Subcutaneous adipose tissue (tissue), 4 donors: ENCODE results near the gene ZMIZ2. TPM values are rescaled to one million over a fixed set of nuclear protein-coding genes. Genes with fewer than 3 reads are reported as not detected.

Source experiments
- CTCF ChIP-seq: fragments of 450-650 bp; IDR thresholded peaks from one replicate; pipeline ENCODE4 v1.5.1; 2016; ENCODE audit warnings: low read depth, mild to moderate bottlenecking, control low read depth, antibody characterized with exemption, moderate library complexity
- total RNA-seq, 4 donors: library from RNA; depleted of rRNA; stranded (reverse); fragments of >200 nt; gene quantifications; one replicate each; pipeline ENCODE4 v1.1.0, GENCODE V29; 2016

Gene ZMIZ2
- total RNA-seq, 4 donors from 2014 or later, result 7.3 to 21.1 (median 12.2) TPM

DNA sequence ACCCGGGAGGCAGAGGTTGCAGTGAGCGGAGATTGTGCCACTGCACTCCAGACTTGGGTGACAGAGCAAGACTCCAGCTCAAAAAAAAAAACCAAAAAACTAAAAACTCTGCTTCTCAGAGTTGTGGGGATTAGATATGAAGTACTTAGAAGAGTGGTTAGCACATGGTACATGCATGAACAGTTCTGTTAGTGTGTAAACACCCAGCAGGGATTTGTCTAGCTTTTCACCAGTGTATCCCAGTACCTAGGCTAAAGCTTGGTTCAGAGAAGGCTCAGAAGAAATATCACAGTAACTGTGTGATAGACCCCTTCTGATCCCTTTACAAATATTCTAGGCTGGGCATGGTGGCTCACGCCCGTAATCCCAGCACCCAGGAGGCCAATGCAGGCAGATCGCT lies 57.3 kb downstream of the ZMIZ2 start:
- TF ChIP-seq CTCF, result no peak

DNA sequence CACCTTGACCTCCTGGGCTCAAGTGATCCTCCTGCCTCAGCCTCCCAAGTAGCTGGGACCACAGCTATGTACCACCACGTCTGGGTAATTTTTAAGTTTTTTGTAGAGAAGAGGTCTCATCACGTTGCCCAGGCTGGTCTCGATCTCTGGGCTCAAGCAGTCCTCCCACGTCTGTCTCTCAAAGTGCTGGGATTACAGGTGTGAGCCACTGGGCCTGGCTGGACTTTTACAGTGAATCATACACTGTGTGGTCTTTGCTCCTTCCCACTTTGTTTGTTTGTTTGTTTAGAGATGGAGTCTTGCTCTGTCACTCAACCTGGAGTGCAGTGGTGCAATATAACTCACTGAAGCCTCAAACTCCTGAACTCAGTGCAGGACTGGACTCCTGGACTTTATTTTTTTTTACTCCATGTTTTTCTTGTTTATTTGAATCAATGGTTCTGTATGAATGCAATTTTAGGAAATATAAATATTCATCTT lies 60.3 kb downstream of the ZMIZ2 start:
- TF ChIP-seq CTCF, result no peak

- no peak for TF ChIP-seq CTCF
These were observed 62.4 kb downstream of the ZMIZ2 start for GRCh38 chr7:44811093-44811492.

GRCh38 chr7:44811571-44811970 lies 62.9 kb downstream of the ZMIZ2 start:
- no peak for TF ChIP-seq CTCF

GRCh38 chr7:44814919-44815318 lies 66.3 kb downstream of the ZMIZ2 start:
- TF ChIP-seq CTCF, result no peak

- no peak for TF ChIP-seq CTCF
These were observed 70.6 kb downstream of the ZMIZ2 start for GRCh38 chr7:44819292-44819691.

Other genes starting within 250 kb of the ZMIZ2 start
- gene NPC1L1, start 207.5 kb upstream of the ZMIZ2 start, total RNA-seq, result 1 to 10 TPM in 1 of 4 donors, under 1 TPM in 2, not detected in 1; 0.17 to 3.2 (median 0.22) TPM
- 10 to 100 TPM; 33.3 to 59.9 (median 46.9) TPM for gene DDX56, start 174.9 kb upstream of the ZMIZ2 start, total RNA-seq
- 100 to 1,000 TPM in 3 of 4 donors, 10 to 100 TPM in 1; 61.8 to 160 (median 134) TPM for gene TMED4, start 166.6 kb upstream of the ZMIZ2 start, total RNA-seq
- 10 to 100 TPM; 62.3 to 93.6 (median 68.5) TPM for gene OGDH, start 142.2 kb upstream of the ZMIZ2 start, total RNA-seq
- gene PPIA, start 47.8 kb downstream of the ZMIZ2 start, total RNA-seq, result 1,000 to 10,000 TPM in 3 of 4 donors, 100 to 1,000 TPM in 1; 921 to 1,568 (median 1,276) TPM
- gene H2AZ2, start 99.2 kb downstream of the ZMIZ2 start, total RNA-seq, result 100 to 1,000 TPM in 2 of 4 donors, 10 to 100 TPM in 2; 88.7 to 130 (median 96.4) TPM
- gene PURB, start 136.7 kb downstream of the ZMIZ2 start, total RNA-seq, result 10 to 100 TPM; 20.7 to 33.1 (median 22.1) TPM
- 1 to 10 TPM in 3 of 4 donors, under 1 TPM in 1; 0.82 to 7.8 (median 2.8) TPM for gene MYO1G, start 230.2 kb downstream of the ZMIZ2 start, total RNA-seq